T-helper 2 cell treated with Interferon-gamma antibody and Interleukin-4, amounts not matched to agents 5 μg/mL and 100 μg/mL, for 36 hours (primary cell): Measurements from ENCODE around the gene AFTPH.

Experiments used
- DNase-seq: peaks from one replicate; pipeline ENCODE4 v3.0.0; 2021; ENCODE audit warnings: low spot score
- H3K27ac Mint-ChIP-seq: one replicate; pipeline ENCODE4 v1.8.0; 2021; ENCODE audit warnings: mild to moderate bottlenecking, mixed read lengths
- H3K27me3 Mint-ChIP-seq: one replicate; pipeline ENCODE4 v1.8.0; 2021; ENCODE audit warnings: low read depth, mixed read lengths
- H3K36me3 Mint-ChIP-seq: one replicate; pipeline ENCODE4 v1.8.0; 2021; ENCODE audit warnings: low read depth, mixed read lengths
- H3K4me1 Mint-ChIP-seq: one replicate; pipeline ENCODE4 v1.8.0; 2021; ENCODE audit warnings: low read depth, mixed read lengths
- H3K4me3 Mint-ChIP-seq: one replicate; pipeline ENCODE4 v1.8.0; 2022; ENCODE audit warnings: mild to moderate bottlenecking, moderate library complexity, mixed read lengths
- H3K9me3 Mint-ChIP-seq: one replicate; pipeline ENCODE4 v1.8.0; 2021; ENCODE audit warnings: mixed read lengths

AFTPH gene

GRCh38 chr2:64487256-64488049 lies 36.7 kb upstream of the AFTPH start:
- Mint-ChIP-seq H3K27me3 (peaks cover 34% of the 10 kb centered on the region), H3K36me3 (no peaks in the 10 kb centered on the region)

GRCh38 chr2:64488050-64488974 lies 35.8 kb upstream of the AFTPH start:
- Mint-ChIP-seq H3K27me3 (peaks cover 38% of the 10 kb centered on the region), H3K4me3 (no peak overlapping the region), H3K4me1 (peaks cover 20% of the 10 kb centered on the region), H3K9me3 (no peaks in the 10 kb centered on the region), H3K27ac (no peak overlapping the region), H3K36me3 (no peaks in the 10 kb centered on the region)
- peak; percentile 51 for DNase-seq

More at GRCh38 chr2:64487256-64488049, 36.7 kb upstream of the AFTPH start:
- H3K4me3 Mint-ChIP-seq: no peak overlapping the region
- DNase-seq: no peak
- H3K9me3 Mint-ChIP-seq: no peaks in the 10 kb centered on the region
- H3K4me1 Mint-ChIP-seq: peaks cover 20% of the 10 kb centered on the region
- H3K27ac Mint-ChIP-seq: no peak overlapping the region

- Mint-ChIP-seq H3K4me1 (peaks cover 20% of the 10 kb centered on the region), H3K27me3 (peaks cover 43% of the 10 kb centered on the region), H3K27ac (no peak overlapping the region), H3K9me3 (no peaks in the 10 kb centered on the region), H3K36me3 (no peaks in the 10 kb centered on the region), H3K4me3 (peak overlapping the region; percentile 69)
- DNase-seq: no peak
Observed at GRCh38 chr2:64489081-64489751, 34.9 kb upstream of the AFTPH start.

- H3K4me3 Mint-ChIP-seq: no peak overlapping the region
- H3K27me3 Mint-ChIP-seq: peaks cover 43% of the 10 kb centered on the region
- H3K4me1 Mint-ChIP-seq: peaks cover 17% of the 10 kb centered on the region
- H3K27ac Mint-ChIP-seq: no peak overlapping the region
- DNase-seq: no peak
- no peaks in the 10 kb centered on the region for H3K9me3 Mint-ChIP-seq
- no peaks in the 10 kb centered on the region for H3K36me3 Mint-ChIP-seq
Observed at GRCh38 chr2:64491426-64491825, 32.7 kb upstream of the AFTPH start.

- H3K4me1 Mint-ChIP-seq: peaks cover 17% of the 10 kb centered on the region
- no peak for DNase-seq
- H3K36me3 Mint-ChIP-seq: no peaks in the 10 kb centered on the region
- H3K9me3 Mint-ChIP-seq: no peaks in the 10 kb centered on the region
- H3K27me3 Mint-ChIP-seq: peaks cover 47% of the 10 kb centered on the region
- no peak overlapping the region for H3K27ac Mint-ChIP-seq
- no peak overlapping the region for H3K4me3 Mint-ChIP-seq
Observed at GRCh38 chr2:64492272-64492671, 31.9 kb upstream of the AFTPH start.

- H3K27ac Mint-ChIP-seq: no peak overlapping the region
- H3K36me3 Mint-ChIP-seq: no peaks in the 10 kb centered on the region
- H3K4me3 Mint-ChIP-seq: no peak overlapping the region
- peaks cover 46% of the 10 kb centered on the region for H3K27me3 Mint-ChIP-seq
- no peaks in the 10 kb centered on the region for H3K9me3 Mint-ChIP-seq
- H3K4me1 Mint-ChIP-seq: peaks cover 17% of the 10 kb centered on the region
- DNase-seq: no peak
Observed at GRCh38 chr2:64492821-64493220, 31.3 kb upstream of the AFTPH start.

- DNase-seq: no peak
- H3K27ac Mint-ChIP-seq: no peak overlapping the region
- peaks cover 12% of the 10 kb centered on the region for H3K4me1 Mint-ChIP-seq
- H3K9me3 Mint-ChIP-seq: no peaks in the 10 kb centered on the region
- no peaks in the 10 kb centered on the region for H3K36me3 Mint-ChIP-seq
- H3K27me3 Mint-ChIP-seq: peaks cover 56% of the 10 kb centered on the region
- no peak overlapping the region for H3K4me3 Mint-ChIP-seq
Observed at GRCh38 chr2:64493788-64494187, 30.3 kb upstream of the AFTPH start.

GRCh38 chr2:64498438-64498837 lies 25.7 kb upstream of the AFTPH start:
- DNase-seq: no peak
- peaks cover 7% of the 10 kb centered on the region for H3K4me1 Mint-ChIP-seq

GRCh38 chr2:64500549-64500948 lies 23.6 kb upstream of the AFTPH start:
- H3K27ac Mint-ChIP-seq: no peak overlapping the region
- peaks cover 37% of the 10 kb centered on the region for H3K27me3 Mint-ChIP-seq
- peaks cover 7% of the 10 kb centered on the region for H3K4me1 Mint-ChIP-seq
- no peaks in the 10 kb centered on the region for H3K36me3 Mint-ChIP-seq
- DNase-seq: no peak
- H3K4me3 Mint-ChIP-seq: no peak overlapping the region
- H3K9me3 Mint-ChIP-seq: no peaks in the 10 kb centered on the region

More at GRCh38 chr2:64498438-64498837, 25.7 kb upstream of the AFTPH start:
- Mint-ChIP-seq H3K4me3 (no peak overlapping the region), H3K36me3 (no peaks in the 10 kb centered on the region), H3K27me3 (peaks cover 41% of the 10 kb centered on the region), H3K27ac (no peak overlapping the region), H3K9me3 (no peaks in the 10 kb centered on the region)

GRCh38 chr2:64501946-64502345 lies 22.2 kb upstream of the AFTPH start:
- Mint-ChIP-seq H3K9me3 (no peaks in the 10 kb centered on the region), H3K27me3 (peaks cover 31% of the 10 kb centered on the region), H3K4me1 (peaks cover 7% of the 10 kb centered on the region), H3K4me3 (no peak overlapping the region), H3K36me3 (no peaks in the 10 kb centered on the region), H3K27ac (no peak overlapping the region)
- no peak for DNase-seq

- no peak for DNase-seq
- H3K4me3 Mint-ChIP-seq: no peak overlapping the region
Observed at GRCh38 chr2:64502860-64503259, 21.3 kb upstream of the AFTPH start.

GRCh38 chr2:64504774-64505720 lies 19.1 kb upstream of the AFTPH start:
- DNase-seq: no peak
- Mint-ChIP-seq H3K27me3 (peaks cover 25% of the 10 kb centered on the region), H3K36me3 (no peaks in the 10 kb centered on the region), H3K4me3 (no peak overlapping the region), H3K9me3 (no peaks in the 10 kb centered on the region), H3K27ac (no peak overlapping the region), H3K4me1 (peaks cover 1% of the 10 kb centered on the region)

More at GRCh38 chr2:64502860-64503259, 21.3 kb upstream of the AFTPH start:
- Mint-ChIP-seq H3K9me3 (no peaks in the 10 kb centered on the region), H3K27ac (no peak overlapping the region), H3K36me3 (no peaks in the 10 kb centered on the region), H3K27me3 (peaks cover 32% of the 10 kb centered on the region), H3K4me1 (peaks cover 7% of the 10 kb centered on the region)

GRCh38 chr2:64506686-64507085 lies 17.4 kb upstream of the AFTPH start:
- H3K27ac Mint-ChIP-seq: no peak overlapping the region

More at GRCh38 chr2:64506686-64507085, 17.4 kb upstream of the AFTPH start:
- no peaks in the 10 kb centered on the region for H3K9me3 Mint-ChIP-seq
- no peaks in the 10 kb centered on the region for H3K4me1 Mint-ChIP-seq
- H3K36me3 Mint-ChIP-seq: no peaks in the 10 kb centered on the region
- DNase-seq: no peak
- H3K27me3 Mint-ChIP-seq: peaks cover 25% of the 10 kb centered on the region
- H3K4me3 Mint-ChIP-seq: no peak overlapping the region
